ENCODE data around the gene GTF2H4.
"Not testable (repeated sequence)": the region's sequence is repeated elsewhere in the genome, so short reads cannot be mapped to it uniquely, and the experiment has no call there.

GTF2H4 gene

DNA sequence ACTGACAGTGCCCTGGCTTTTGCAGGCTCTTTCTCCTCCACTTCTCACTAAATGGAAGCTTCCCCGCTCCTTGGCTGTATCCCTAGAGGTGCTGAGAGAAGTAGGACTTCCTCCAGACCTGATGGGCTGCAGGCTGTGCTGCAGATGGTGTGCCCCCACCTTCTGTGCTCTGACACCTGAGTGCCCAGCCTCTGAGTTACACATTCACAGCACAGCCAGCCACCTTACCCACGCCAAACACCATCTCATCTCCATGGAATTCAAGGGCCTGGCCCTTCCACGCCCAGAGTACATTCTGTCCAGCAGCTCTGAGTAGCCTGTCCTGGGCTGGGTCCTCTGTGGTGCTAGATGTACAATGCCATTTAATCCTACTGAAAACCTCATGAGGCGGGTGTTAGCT, 18.6 kb downstream of the GTF2H4 start:
- DNase-seq = no peak

DNA sequence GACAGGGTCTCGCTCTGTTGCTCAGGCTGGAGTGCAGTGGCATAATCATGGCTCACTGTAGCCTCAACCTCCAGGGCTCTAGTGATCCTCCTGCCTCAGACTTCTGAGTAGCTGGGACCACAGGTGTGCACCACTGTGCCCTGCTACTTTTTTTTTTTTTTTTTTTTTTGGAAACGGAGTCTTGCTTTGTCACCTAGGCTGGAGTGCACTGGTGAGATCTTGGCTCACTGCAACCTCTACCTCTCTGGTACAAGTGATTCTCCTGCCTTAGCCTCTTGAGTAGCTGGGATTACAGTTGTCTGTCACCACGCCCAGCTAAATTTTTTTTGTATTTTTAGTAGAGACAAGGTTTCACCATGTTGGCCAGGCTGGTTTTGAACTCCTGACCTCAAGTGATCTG, 19.1 kb downstream of the GTF2H4 start:
- not testable (repeated sequence) for DNase-seq

DNA sequence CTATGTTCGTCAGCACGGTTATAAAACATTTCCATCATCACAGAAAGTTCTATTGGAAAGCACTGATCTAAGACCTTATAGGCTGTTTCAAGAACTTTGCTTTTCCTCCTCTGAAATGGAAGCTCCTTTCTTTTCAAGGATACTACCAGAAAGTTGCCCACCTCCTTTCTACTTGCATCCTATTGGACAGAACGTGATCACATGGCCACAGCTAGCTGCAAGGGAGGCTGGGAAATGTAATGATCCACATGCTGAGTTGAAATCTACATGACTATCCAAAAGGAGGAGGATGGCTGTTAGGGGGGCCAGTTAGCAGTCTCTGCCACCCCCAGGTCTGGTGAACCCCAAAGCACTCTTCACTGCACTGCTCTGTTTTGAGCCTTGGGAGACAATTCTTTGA, 20.7 kb downstream of the GTF2H4 start:
- DNase-seq = no peak

DNA sequence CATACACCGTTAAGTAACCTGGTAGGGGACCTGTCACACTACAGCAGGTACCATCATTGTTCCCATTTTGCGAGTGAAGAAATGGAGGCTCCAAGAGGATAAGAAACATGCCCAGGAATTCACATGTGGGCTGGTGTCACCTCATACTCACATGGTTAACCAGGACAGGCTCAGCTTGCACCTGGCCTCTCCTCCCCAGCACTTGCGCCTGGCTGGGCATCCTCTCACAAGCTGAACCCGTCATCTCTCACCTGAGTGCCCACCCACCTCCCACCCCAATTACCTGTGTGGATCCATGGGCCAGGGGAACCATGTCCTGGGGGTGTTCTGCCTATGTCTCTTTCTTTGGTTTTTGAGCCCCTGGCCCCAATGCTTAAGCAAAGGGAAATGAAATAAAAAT, 22.5 kb downstream of the GTF2H4 start:
- no peak for DNase-seq

DNA sequence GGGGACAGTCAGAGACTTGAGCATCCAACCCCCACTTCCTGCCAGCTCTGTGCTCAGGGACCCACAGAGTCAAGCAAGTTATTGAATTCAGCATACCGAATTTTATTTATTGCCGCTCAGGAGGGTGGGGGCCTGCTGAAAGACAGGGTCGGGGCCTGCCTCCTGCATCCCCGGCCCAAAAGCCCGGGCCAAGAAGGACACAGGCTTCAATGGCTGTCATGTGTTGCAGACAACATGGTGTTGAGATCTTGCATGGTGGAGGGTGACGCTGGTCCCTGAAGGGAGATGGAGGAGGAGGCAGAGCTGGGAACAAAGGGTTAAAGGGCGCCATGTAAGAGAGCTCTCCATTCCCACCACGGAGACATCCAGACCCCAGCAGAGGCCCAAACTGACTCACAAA, 23.3 kb downstream of the GTF2H4 start:
- DNase-seq = no peak

DNA sequence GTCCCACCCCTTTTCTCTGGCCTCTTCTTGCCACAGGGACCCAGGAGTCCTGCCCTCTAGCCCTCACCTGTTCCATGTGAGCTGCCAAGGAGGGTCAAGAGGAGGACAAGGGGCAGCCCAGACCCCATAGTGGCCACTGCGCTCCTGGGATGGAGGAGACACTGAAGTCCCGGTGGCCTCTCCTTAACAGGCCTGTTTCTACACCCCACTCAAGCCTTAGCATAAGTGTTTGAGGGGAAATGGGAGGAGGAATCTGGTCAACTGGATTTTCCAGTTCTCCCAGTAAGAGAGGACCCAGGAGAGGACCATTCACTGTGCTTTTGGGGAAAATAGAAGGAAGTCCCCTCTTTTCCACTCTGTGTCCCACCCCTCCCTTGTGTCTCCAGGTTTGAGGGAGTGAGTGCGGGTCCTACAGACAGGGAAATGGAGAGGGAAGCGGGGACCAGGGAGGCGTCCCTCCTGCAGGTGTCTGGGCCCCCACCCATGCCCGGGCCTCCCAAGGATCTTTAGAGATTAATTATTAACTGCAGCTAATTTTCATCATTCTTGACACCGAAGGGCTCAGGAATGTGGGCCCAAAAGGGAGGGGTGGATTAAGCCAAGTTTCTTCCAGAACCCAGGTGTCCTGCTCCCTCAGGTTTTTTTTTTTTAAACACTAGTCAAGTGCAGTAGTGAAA, 24.1 kb downstream of the GTF2H4 start, which contains the start of gene SFTA2:
SFTA2 (minus strand) TSS at position 202 of the 677 bp plus-strand sequence; CDS start at position 128, 74 bp downstream.
- DNase-seq = no peak

DNA sequence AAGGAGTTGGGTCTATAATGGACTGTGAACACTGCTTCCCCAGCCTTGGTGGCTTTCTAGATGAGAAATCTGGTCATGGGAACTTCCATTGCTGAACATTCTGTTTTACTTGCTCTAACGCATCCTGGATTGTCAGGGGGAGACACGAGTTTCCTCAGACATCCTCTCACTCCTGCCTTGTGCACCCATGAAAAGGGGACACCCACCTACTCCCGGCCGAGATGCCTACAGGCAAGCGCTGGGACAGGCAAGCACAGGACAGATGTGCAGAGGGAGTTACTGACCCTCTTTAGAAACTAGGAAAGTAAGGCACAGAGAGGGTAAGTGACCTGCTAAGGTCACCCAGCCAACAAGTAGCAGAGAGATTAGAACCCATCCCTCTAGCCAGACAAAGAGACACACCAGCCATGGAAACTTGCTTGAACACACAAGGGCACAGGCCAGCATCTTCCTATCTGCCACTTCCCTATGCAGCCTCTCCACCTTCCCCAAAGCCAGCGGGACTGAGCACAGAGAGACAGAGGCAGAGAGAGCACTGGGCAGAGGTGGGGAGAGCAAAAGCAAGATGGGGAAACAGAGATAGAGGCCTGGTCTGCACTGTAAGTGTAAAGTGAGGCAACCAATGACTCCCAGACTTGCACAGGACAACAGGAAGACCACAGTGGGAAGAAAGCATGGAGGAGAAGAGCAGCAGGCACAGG, 24.8 kb downstream of the GTF2H4 start:
- DNase-seq = no peak

DNA sequence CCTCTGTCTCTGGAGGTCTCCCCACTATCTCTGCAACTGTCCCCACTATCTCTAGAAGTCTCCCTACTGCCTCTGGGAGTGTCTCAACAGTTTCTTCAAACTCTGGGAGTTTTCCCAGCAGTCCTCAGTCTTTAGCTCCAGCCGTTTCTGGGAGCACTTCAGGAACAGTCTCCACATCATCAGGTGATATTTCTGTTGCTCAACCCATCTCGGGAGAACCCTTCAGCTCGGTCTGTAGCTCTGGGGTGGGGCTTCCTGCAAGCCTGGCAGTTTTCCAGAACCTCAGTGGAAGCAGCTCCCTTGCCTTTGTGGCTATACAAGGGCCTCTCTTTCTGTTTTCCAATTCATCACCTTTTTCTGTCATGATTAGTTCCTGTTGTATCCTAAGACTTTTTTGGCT, 27.0 kb downstream of the GTF2H4 start:
- DNase-seq = no peak

DNA sequence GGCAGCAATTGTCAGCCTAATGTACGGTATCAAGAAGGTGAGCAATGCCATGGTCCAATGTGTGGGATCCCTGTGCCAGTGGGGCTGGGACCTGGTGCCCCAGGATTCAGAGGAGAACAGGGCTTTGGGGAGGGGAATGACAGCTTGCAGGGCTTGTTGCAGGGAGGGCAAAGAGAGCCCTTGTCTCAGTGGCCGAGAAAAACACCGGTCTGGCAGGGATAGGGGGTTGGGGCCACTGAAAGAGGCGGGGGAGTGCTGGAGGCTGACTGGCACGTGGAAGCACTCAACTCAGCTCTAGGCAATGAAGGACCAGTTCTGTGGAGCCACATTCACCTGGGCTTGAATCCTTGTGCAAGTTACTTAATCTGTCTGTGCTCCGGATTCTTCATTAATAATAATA, 29.3 kb downstream of the GTF2H4 start:
- no peak for DNase-seq

DNA sequence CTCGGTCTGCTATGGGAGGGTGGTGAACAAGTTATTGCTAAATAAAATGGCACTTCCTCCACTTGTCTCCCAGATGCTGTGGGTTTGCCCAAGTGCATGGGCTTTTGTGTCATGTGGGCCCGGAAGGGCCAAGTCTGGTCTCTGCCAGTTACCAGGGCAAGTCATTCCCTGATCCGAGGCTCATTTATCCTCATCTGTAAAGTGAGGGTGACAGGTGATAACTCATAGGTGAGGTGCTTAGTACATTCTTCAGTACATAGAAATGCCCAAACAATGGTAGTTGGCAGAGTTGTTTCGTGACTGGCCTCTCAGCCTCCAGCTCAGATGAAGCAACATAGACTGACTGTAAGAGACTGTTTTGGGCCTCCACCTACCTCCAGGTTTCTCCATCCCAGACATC, 30.7 kb downstream of the GTF2H4 start:
- DNase-seq = no peak

DNA sequence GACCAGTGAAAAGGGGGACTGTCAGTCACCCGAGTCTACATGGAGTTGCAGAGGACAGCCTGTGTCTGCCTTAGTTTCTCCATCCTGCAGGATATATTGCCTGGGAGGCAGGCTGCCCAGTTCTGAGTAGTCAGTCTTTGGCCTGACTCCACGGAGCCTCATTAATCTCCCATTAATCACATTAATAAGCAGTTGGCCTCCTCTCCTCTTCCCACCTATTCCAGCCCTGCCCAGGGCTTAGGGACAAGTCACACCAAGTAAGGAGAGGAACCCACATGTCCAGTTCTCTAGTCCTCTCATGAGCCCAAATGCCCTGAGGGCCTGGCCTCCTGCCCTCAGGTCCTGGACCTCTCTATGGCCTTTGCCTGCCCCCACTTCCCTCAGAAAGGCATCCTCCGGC, 31.5 kb downstream of the GTF2H4 start:
- DNase-seq = no peak

DNA sequence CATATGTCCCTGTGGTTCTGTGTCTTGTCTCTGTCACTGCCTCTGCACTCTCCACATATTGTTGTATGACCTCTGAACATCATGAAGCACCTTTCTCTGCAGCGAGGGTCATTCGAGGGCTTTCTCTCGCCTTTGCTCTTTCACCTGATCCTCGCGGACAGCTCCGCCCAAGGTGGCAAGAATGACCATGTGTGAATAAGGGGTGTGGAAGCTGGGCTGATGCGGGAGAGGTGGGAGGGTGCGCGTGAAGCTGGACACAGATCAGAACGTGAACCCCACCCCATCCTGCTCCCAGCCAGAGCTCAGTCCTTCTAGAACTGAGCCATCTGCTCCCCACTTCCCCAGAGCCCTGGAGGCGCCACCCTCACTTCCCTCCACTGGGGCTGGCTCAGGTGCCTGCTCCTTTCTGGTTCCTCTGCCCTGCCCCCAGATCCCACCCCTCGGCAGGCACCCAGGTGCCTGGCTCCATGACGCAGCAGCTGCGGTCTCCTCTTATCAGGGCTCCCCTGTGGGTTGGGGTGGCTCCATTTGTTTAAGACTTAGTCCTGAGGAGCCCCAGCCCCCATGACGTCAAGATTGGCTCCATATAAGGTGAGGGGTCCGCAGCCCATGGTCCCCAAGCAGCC, 32.5 kb downstream of the GTF2H4 start, which contains the start of gene MUCL3:
MUCL3 (plus strand) TSS at position 613 of the 626 bp plus-strand sequence. CDS start 27 bp downstream, outside the sequence.
- no peak for DNase-seq

DNA sequence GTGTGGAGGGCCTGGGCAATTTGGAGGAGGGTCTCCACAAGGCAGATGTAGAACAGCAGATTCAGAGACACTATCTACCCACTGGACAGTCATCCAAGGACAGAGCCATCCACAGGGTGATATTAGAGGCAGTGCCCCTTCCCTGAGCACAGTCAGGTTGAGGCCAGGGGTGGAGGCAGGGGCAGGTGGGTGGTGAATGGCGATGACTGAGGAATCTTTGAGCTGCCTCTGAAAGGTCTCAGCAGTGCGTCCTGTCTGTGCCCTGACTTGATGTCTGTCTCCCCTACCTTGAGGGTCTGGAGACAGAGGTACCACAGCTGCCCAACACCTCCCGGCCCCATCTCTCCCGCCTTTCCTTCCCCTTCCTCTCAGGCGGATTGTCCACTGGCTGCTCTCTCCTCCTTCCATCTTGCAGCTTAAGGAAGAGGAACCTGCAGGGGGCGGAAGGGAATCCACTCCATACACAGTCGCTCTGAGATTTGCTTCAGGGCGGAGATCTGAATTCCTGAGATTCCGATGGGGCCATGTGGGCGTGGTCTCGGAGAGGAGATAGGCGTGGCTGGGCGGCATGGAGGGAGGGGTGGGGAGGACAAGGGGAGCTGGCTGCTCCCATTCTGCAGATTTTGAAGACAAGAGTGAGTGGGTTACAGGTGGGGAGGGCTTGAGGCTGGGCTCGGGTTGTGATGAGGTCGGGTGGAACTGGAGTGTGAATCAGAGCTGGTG, 34.5 kb downstream of the GTF2H4 start:
- no peak for DNase-seq

DNA sequence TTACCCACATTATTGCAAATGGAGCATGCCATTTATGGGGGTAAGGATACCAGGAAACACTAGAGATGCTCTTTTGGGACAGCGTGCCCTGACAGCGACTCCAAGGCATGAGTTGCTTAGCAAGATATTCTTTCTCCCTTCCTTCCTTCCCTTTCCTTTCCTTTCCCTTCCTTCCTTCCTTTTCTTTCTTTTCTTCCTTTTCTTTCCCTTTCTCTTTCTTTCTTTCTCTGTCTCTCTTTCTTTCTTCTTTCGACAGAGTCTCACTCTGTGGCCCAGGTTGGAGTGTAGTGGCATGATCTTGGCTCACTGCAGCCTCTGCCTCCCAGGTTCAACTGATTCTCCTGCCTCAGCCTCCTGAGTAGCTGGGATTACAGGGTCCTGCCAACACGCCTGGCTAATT, 36.0 kb downstream of the GTF2H4 start:
- DNase-seq = no peak

DNA sequence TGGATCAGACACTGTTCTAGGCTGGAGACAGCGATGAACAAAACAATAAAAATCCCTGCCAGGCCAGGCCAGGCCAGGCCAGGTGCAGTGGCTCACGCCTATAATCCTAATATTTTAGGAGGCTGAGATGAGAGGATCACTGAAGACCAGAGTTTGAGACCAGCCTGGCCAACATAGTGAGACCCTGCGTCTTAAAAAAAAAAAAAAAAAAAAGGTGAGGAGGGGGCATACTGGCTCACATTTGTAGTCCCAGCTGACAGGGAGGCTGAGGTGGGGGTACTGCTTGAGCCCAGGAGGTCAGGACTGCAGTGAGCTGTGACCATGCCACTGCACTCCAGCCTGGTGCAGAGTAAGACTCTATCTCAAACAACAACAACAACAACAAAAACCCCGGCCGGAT, 37.3 kb downstream of the GTF2H4 start:
- no peak for DNase-seq

DNA sequence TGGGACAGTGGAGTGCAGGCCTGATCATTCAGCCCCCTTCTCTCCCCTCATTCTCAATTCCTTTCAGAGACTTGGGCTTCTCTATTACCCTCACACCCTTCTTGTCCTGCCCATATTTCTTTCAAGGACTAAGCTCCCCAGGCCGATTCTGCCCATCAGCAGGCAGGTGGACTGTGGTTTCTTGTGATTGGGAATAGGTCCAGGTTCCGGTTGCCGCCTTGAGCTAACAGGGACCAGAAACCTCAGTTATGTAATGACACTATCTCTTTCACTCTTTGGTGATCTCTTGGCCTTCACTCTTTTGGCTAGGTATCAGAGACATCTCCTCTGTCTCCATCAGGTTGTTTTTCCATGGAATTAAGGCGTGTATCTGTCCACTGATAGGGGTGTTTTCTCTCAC, 39.2 kb downstream of the GTF2H4 start:
- DNase-seq = no peak

DNA sequence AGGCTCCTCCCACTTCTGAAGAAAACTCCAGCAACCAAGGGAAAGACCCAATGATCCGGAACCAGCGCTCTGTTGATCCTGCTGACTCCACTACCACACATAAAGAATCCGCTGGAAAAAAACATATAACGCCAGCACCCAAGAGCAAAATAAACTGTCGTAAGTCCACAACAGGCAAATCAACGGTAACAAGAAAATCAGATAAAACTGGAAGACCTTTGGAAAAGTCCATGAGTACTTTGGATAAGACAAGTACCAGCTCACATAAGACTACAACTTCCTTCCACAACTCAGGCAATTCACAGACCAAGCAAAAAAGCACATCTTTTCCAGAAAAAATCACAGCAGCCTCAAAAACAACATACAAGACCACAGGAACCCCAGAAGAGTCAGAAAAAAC, 40.8 kb downstream of the GTF2H4 start:
- no peak for DNase-seq

DNA sequence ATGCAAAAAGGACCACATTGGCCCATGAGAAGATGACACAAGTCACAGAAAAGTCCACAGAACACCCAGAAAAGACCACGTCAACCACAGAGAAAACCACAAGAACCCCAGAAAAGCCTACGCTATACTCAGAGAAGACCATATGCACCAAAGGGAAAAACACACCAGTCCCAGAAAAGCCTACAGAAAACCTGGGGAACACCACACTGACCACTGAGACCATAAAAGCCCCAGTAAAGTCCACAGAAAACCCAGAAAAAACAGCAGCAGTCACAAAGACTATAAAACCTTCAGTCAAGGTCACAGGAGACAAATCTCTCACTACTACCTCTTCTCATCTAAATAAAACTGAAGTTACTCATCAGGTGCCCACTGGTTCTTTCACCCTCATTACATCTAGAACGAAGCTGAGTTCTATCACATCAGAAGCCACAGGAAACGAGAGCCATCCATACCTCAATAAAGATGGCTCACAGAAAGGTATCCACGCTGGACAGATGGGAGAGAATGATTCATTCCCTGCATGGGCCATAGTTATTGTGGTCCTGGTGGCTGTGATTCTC, 44.0 kb downstream of the GTF2H4 start:
- DNase-seq = no peak

DNA sequence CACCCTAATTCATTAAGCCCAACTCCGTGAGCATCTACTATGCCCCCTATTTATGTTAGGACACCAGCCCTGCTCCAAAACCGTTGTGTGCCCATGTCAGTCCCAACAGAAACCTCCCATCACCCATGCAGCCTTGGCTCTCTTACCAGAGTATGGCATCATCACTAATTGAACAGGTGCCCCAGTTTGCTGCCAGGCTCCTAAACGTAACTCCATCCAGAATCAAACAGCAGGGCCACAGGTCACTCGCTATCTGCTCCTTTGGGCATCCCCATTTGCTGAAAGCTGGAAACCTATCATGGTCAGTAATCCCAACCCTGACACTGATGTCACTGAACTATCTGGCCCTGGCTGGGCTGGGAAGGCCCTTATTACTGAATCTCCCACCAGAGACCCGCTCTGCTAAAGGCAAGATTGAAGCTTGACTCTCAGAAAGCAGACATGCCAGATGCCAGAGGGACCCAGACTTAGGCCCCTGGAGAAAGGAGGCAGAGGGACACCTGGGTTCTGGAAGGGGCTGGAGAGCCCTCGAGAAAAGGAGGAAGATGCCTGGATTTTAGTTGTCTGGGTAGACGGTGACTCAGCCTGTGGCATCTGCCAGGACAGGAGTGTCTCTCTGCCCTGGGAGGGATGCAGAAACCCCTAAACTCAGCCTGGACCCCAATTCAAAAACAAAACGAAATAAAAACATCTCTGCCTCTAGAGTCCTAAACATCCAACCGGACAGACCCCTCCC, 46.8 kb downstream of the GTF2H4 start:
- DNase-seq = no peak

DNA sequence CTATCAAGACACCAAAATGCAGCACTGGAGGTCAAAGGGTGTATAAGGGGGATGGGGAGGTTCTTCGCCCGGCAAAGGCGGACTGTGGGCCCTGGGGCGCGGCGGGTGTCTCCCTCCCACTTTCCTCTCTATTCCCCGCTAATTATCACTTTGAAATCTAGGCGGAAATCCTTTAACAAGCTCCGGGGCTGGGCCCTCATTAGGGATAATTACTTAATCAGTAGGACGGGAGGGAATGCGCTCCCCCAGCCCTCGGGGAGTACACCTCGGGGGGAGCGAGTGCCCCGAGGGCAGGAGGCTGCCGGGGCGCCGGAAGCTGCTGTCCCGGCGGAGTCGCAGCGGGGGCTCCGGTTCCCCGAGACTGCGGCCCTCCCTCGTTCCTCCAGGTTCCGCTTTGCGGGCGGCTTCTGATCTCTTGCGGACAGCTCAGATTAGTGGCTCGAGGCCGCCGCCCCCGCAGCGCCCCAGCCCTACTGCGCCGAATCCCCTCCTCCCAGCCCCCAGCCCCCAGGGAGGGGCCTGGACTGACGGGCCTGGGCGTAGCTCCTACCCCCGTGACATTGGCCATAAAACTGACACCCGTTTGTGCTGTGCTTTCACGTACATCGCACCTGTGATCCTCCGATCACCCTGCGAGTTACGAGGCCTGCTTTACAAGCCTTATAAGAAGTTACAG, 47.5 kb downstream of the GTF2H4 start:
- DNase-seq = peak; percentile 33

DNA sequence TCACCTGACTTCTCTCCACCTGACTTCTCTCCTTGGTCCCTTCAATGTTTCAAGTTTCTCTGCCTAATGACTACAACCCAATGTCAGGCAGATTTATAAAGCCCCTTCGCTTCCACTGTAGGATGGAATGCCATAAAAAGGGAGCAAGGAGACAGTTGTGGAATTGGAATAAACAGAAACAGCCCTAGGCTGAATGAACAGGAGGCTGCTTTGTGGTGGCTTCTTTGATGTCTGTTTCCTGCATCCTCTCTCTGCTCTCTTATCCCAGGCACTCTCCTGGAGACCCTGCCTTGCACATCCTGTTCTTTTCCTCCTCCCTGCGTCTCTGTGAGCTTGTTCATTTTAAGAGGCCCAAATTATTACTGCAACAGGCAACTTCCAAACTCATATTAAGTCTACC, 49.7 kb downstream of the GTF2H4 start:
- no peak for DNase-seq
